T follicular helper cell (primary cell): ENCODE measurements around the gene GNPDA1.
"Not testable (repeated sequence)": the region's sequence is repeated elsewhere in the genome, so short reads cannot be mapped to it uniquely, and the experiment has no call there.

Experiments used
- DNase-seq: peaks from one replicate; pipeline ENCODE4 v3.0.0-alpha.2; 2020; ENCODE audit warnings: low read depth
- total RNA-seq, 2 experiments: gene quantifications; one replicate each; lab custom pipeline; 2026; lab: John Stamatoyannopoulos, UW

The GNPDA1 gene
- 60.9 to 212 reads per million in 2 experiments for total RNA-seq

- peak; percentile 48 for DNase-seq
Measured at GRCh38 chr5:142012792-142013388, at the start of gene GNPDA1. GNPDA1 (minus strand) TSS chr5:142013027; CDS start chr5:142012035, 992 bp downstream.

GRCh38 chr5:142059304-142059940 is 46.6 kb upstream of the GNPDA1 start:
- no peak for DNase-seq

GRCh38 chr5:142057697-142058056 is 44.9 kb upstream of the GNPDA1 start:
- DNase-seq = no peak

GRCh38 chr5:142056816-142057696 is 44.2 kb upstream of the GNPDA1 start:
- no peak for DNase-seq

GRCh38 chr5:142055301-142055700 is 42.5 kb upstream of the GNPDA1 start:
- DNase-seq = no peak

- DNase-seq = no peak
Measured at GRCh38 chr5:142053426-142054151, 40.8 kb upstream of the GNPDA1 start.

GRCh38 chr5:142052026-142052425 is 39.2 kb upstream of the GNPDA1 start:
- not testable (repeated sequence) for DNase-seq

- DNase-seq = no peak
Measured at GRCh38 chr5:142048272-142048671, 35.4 kb upstream of the GNPDA1 start.

- no peak for DNase-seq
Measured at GRCh38 chr5:142046191-142046590, 33.4 kb upstream of the GNPDA1 start.

GRCh38 chr5:142040881-142041280 is 28.1 kb upstream of the GNPDA1 start:
- not testable (repeated sequence) for DNase-seq

GRCh38 chr5:142040285-142040684 is 27.5 kb upstream of the GNPDA1 start:
- DNase-seq = no peak

- no peak for DNase-seq
Measured at GRCh38 chr5:142038735-142039134, 25.9 kb upstream of the GNPDA1 start.

GRCh38 chr5:142037599-142037998 is 24.8 kb upstream of the GNPDA1 start:
- DNase-seq = not testable (repeated sequence)

- no peak for DNase-seq
Measured at GRCh38 chr5:142036918-142037317, 24.1 kb upstream of the GNPDA1 start.

GRCh38 chr5:142034994-142035393 is 22.2 kb upstream of the GNPDA1 start:
- DNase-seq = no peak

- not testable (repeated sequence) for DNase-seq
Measured at GRCh38 chr5:142033632-142034567, 21.1 kb upstream of the GNPDA1 start.

- no peak for DNase-seq
Measured at GRCh38 chr5:142032747-142033631, 20.2 kb upstream of the GNPDA1 start.

- DNase-seq = no peak
Measured at GRCh38 chr5:142032150-142032549, 19.3 kb upstream of the GNPDA1 start.

GRCh38 chr5:142025637-142026036 is 12.8 kb upstream of the GNPDA1 start:
- no peak for DNase-seq

GRCh38 chr5:142024771-142025304 is 12.0 kb upstream of the GNPDA1 start:
- peak; percentile 74 for DNase-seq
